Esophagus (tissue), 2 donors: ENCODE data around the gene DNAH3. TPM values are rescaled to one million over a fixed set of nuclear protein-coding genes. Genes with fewer than 3 reads are reported as not detected.
A peak's percentile ranks its signal among the peaks of the same experiment; 100 is the strongest.

Experiments
- H3K27ac ChIP-seq, 2 donors: one replicate each; pipeline ENCODE4 v1.5.1; 2013; ENCODE audit warnings: low read depth in 2 of 2, mild to moderate bottlenecking in 2 of 2, inconsistent platforms in 1 of 2, low read length in 1 of 2, moderate library complexity in 1 of 2
- H3K27me3 ChIP-seq, 2 donors: one replicate each; pipeline ENCODE4 v1.6.1; 2013; ENCODE audit warnings: low read length in 2 of 2, control low read depth in 1 of 2, mild to moderate bottlenecking in 1 of 2; ENCODE audit not compliant: insufficient read depth in 2 of 2, control insufficient read depth in 1 of 2
- H3K36me3 ChIP-seq, 2 donors: one replicate each; pipeline ENCODE4 v1.6.1; 2013; ENCODE audit warnings: low read length in 1 of 2; ENCODE audit not compliant: control insufficient read depth in 2 of 2, insufficient read depth in 2 of 2
- H3K4me1 ChIP-seq, 2 donors: one replicate each; pipeline ENCODE4 v1.6.1; 2013; ENCODE audit warnings: low read length in 1 of 2; ENCODE audit not compliant: control insufficient read depth in 2 of 2, insufficient read depth in 2 of 2
- H3K4me3 ChIP-seq, 2 donors: one replicate each; pipeline ENCODE4 v1.5.1; 2013; ENCODE audit warnings: low read length in 2 of 2, mild to moderate bottlenecking in 2 of 2, low read depth in 1 of 2, moderate library complexity in 1 of 2
- H3K9me3 ChIP-seq, 2 donors: one replicate each; pipeline ENCODE4 v1.6.1; 2013; ENCODE audit warnings: mild to moderate bottlenecking in 2 of 2, low read depth in 1 of 2, low read length in 1 of 2, moderate library complexity in 1 of 2; ENCODE audit not compliant: control insufficient read depth in 2 of 2, insufficient read depth in 1 of 2
- WGBS, 2 donors: extraction: QIAGEN DNeasy Blood & Tissue Kit; methylation state at CpG; one replicate each; pipeline ENCODE4 v1.1.7; 2013; 5-methylcytosine and 5-hydroxymethylcytosine counted together
- polyA plus RNA-seq, 2 donors: library from polyadenylated mRNA; stranded (reverse); fragments of 200-250 nt; gene quantifications; one replicate each; pipeline ENCODE4 v1.2.3, GENCODE V29; 2013
- donor health status: healthy with polysubstance abuse.
- donor health status: Bipolar disorder and iron deficiency.

Gene DNAH3
- polyA plus RNA-seq, 2 donors: 0.07 to 0.18 TPM

- H3K4me3 ChIP-seq: no peak overlapping the region
- H3K27me3 ChIP-seq: no peaks in the 10 kb centered on the region
- no peaks in the 10 kb centered on the region for H3K9me3 ChIP-seq
- no peaks in the 10 kb centered on the region for H3K36me3 ChIP-seq
- WGBS, 2 donors: 58 to 59% methylated on average over 1 of the region's 1 CpG
- peak overlapping the region; percentile 45 to 57 for H3K27ac ChIP-seq
- H3K4me1 ChIP-seq: peaks cover 0 to 2% of the 10 kb centered on the region in 2 donors
These were observed 239.3 kb downstream of the DNAH3 start for GRCh38 chr16:20911361-20911760.

GRCh38 chr16:20910781-20911321 is 239.8 kb downstream of the DNAH3 start:
- WGBS, 2 donors: 47 to 53% methylated on average over 2 of the region's 2 CpGs
- Histone ChIP-seq H3K9me3 (no peaks in the 10 kb centered on the region), H3K27ac (peak overlapping the region; percentile 45 to 57), H3K4me3 (no peak overlapping the region), H3K4me1 (peaks cover 0 to 5% of the 10 kb centered on the region in 2 donors), H3K36me3 (no peaks in the 10 kb centered on the region), H3K27me3 (no peaks in the 10 kb centered on the region)

GRCh38 chr16:20906341-20907255 is 244.0 kb downstream of the DNAH3 start:
- H3K27me3 ChIP-seq: no peaks in the 10 kb centered on the region
- peak overlapping the region; percentile 40 to 67 for H3K27ac ChIP-seq
- H3K4me3 ChIP-seq: no peak overlapping the region
- no peaks in the 10 kb centered on the region for H3K9me3 ChIP-seq
- peaks cover 0 to 3% of the 10 kb centered on the region in 2 donors for H3K4me1 ChIP-seq
- 74 to 78% methylated on average over 4 of the region's 4 CpGs for WGBS, 2 donors
- no peaks in the 10 kb centered on the region for H3K36me3 ChIP-seq

GRCh38 chr16:20905576-20905975 is 245.1 kb downstream of the DNAH3 start:
- WGBS, 2 donors: 62 to 64% methylated on average over 3 of the region's 3 CpGs
- H3K9me3 ChIP-seq: no peaks in the 10 kb centered on the region

GRCh38 chr16:20904507-20905081 is 246.1 kb downstream of the DNAH3 start:
- Histone ChIP-seq H3K27ac (no peak overlapping the region), H3K36me3 (no peaks in the 10 kb centered on the region), H3K27me3 (no peaks in the 10 kb centered on the region), H3K9me3 (no peaks in the 10 kb centered on the region), H3K4me3 (no peak overlapping the region), H3K4me1 (peaks cover 0 to 3% of the 10 kb centered on the region in 2 donors)
- WGBS, 2 donors: 14 to 20% methylated on average over 3 of the region's 3 CpGs

More at GRCh38 chr16:20905576-20905975, 245.1 kb downstream of the DNAH3 start:
- Histone ChIP-seq H3K4me1 (peaks cover 0 to 3% of the 10 kb centered on the region in 2 donors), H3K36me3 (no peaks in the 10 kb centered on the region), H3K27ac (peak overlapping the region; percentile 21 to 67), H3K27me3 (no peaks in the 10 kb centered on the region), H3K4me3 (no peak overlapping the region)

- 40 to 42% methylated on average over 5 of the region's 5 CpGs for WGBS, 2 donors
- Histone ChIP-seq H3K27me3 (no peaks in the 10 kb centered on the region), H3K4me1 (peaks cover 0 to 3% of the 10 kb centered on the region in 2 donors), H3K9me3 (no peaks in the 10 kb centered on the region), H3K36me3 (no peaks in the 10 kb centered on the region), H3K27ac (no peak overlapping the region), H3K4me3 (no peak overlapping the region)
These were observed 246.6 kb downstream of the DNAH3 start for GRCh38 chr16:20903899-20904506.

- Histone ChIP-seq H3K27me3 (no peaks in the 10 kb centered on the region), H3K4me1 (peaks cover 0 to 3% of the 10 kb centered on the region in 2 donors), H3K36me3 (no peaks in the 10 kb centered on the region), H3K9me3 (no peaks in the 10 kb centered on the region), H3K4me3 (no peak overlapping the region), H3K27ac (peak overlapping the region in 1 of 2 donors; percentile 33)
- 80 to 91% methylated on average over 5 of the region's 5 CpGs for WGBS, 2 donors
These were observed 247.3 kb downstream of the DNAH3 start for GRCh38 chr16:20903116-20903898.

- peak overlapping the region in 1 of 2 donors; percentile 55 for H3K4me3 ChIP-seq
- peaks cover 0 to 5% of the 10 kb centered on the region in 2 donors for H3K4me1 ChIP-seq
- 90 to 96% methylated on average over 6 of the region's 6 CpGs for WGBS, 2 donors
- no peaks in the 10 kb centered on the region for H3K9me3 ChIP-seq
- no peaks in the 10 kb centered on the region for H3K27me3 ChIP-seq
- H3K36me3 ChIP-seq: no peaks in the 10 kb centered on the region
- peak overlapping the region in 1 of 2 donors; percentile 52 for H3K27ac ChIP-seq
These were observed 248.2 kb downstream of the DNAH3 start for GRCh38 chr16:20902426-20902825.
